Right renal pelvis (tissue), 4 donors: ENCODE results near the gene RPRD2. TPM values are rescaled to one million over a fixed set of nuclear protein-coding genes. Genes with fewer than 3 reads are reported as not detected.
"Not testable (repeated sequence)": the region's sequence is repeated elsewhere in the genome, so short reads cannot be mapped to it uniquely, and the experiment has no call there.

Experiments
- DNase-seq, 4 donors: peaks; one replicate each; pipeline ENCODE4 v3.0.0-alpha.2; 2013; ENCODE audit warnings: low read depth in 4 of 4, low spot score in 3 of 4, missing footprints in 1 of 4
- polyA plus RNA-seq, 4 donors: library from polyadenylated mRNA; unstranded; fragments of 120-200 nt; gene quantifications; one replicate each; pipeline ENCODE4 v1.2.1, GENCODE V29; 2013; ENCODE audit not compliant: insufficient read length in 4 of 4

Gene RPRD2
- polyA plus RNA-seq, 4 donors, result 50.0 to 57.7 (median 54.8) TPM

DNA sequence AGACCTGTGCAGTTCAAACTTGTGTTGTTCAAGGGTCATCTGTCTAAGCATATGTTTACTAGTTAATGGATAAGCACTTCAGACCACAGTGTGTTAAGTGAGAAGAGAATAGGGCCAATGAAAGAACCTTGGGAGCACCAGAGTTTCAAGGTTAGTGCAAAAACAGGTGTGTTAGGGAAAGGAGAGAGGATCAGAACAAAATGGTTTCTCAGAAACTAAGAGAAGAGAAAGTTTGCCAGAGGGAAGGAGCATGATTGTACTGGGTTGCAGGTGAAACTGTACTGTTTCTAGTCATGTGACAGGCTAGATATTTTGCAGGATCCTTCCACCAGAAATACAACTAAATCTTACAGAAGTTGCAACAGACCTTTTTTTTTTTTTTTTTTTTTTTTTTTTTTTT lies 23.3 kb downstream of the RPRD2 start:
- DNase-seq, result no peak

DNA sequence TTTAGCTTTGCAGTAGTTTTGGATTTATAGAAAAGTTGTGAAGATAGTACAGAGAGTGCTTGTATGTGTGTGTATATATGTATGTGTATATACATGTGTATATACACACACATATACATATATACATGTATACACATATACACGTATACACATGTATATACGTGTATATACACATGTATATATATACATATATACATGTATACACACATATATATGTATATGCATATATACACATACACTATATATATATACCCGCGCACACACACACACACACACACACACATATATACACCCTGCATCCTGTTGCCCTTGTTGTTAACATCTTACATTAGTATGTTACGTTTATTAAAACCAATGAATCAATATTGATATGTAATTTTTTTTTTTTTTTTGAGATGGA lies 24.3 kb downstream of the RPRD2 start:
- DNase-seq, result no peak

DNA sequence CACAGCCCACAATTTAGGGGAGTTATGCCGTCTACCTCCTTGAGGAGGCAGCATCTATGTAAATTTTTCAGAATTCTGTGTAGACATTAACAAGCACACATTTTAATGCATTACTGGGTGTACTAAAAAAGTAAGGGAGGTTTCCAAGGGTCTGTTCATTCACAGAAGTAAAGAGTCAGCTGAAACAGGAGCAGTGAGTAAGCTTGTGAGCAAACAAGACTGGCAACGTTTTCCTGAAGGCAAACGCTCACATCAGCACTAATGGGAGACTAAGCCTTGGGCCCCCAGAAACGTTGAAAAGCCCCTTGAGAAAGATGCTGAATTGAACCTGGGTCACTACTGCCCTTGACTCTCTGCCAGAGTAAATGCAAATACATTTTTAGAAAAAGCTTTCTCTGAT lies 25.7 kb downstream of the RPRD2 start:
- no peak for DNase-seq

DNA sequence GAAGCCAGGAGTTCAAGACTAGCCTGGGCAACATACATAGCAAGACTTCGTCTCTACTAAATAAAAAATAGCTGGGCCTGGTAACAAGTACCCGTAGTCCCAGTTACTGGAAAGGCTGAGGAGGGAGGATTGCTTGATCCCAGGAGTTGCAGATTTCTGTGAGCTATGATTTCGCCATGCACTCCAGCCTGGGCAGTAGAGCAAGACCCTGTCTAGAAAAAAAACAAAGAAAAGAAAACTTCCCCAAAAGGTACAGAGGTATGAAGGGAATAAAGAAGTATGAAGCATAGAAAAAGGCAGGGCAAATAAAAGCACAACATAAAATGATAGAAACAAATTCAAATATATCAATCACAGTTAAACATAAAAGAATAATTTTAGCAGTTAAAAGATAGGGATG lies 28.7 kb downstream of the RPRD2 start:
- no peak for DNase-seq

DNA sequence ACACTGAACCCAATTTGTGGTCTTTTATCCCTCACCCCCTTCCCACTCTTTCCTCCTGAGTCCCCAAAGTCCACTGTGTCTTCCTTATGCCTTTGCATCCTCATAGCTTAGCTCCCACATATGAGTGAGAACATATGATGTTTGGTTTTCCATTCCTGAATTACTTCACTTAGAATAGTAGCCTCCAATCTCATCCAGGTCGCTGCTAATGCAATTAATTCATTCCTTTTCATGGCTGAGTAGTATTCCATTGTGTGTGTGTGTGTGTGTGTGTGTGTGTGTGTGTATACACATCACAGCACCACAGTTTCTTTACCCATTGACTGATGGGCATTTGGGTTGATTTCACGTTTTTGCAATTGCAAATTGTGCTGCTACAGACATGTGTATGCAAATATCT lies 31.2 kb downstream of the RPRD2 start:
- not testable (repeated sequence) for DNase-seq

DNA sequence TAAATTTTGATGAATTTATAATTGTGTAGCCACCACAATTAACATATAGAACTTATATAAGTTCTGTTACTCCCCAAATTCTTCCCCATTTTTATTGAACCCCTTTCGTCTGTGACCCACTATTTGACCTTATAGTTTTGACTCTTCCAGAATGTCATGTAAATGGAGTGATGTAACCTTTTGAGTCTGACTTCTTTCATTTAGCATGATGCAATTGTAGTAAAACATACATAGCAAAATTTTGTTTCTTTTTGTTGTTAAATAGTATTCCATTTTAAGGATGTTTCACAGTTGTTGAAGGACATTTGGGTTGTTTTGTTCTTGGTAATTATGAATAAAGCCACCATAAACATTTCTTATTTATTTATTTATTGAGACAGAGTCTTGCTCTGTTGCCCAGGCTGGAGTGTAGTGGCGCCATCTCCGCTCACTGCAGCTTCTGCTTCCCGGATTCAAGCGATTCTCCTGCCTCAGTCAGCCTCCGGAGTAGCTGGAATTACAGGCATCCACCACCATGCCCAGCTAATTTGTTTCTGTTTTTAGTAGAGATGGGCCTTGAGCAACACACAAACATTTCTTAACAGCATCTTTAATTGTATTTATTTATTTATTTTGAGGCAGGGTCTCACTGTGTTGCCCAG lies 33.6 kb downstream of the RPRD2 start:
- no peak for DNase-seq

DNA sequence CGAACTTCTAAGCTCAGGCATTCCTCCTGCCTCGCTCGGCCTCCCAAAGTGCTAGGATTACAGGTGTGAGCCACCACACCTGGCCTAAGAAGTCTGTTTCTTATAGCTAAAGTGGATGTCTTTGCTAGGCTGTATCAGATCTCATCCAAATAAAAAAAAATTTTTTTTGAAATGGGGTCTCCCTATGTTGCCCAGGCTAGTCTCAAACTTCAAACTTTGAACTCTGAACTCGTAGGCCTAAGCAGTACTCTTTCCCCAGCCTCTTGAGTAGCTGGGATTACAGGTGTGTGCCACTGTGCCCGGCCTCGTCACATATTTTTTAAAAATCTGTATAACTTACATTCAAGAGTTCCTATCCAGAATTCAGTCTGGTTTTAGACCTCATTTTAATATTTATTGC lies 40.5 kb downstream of the RPRD2 start:
- no peak for DNase-seq

DNA sequence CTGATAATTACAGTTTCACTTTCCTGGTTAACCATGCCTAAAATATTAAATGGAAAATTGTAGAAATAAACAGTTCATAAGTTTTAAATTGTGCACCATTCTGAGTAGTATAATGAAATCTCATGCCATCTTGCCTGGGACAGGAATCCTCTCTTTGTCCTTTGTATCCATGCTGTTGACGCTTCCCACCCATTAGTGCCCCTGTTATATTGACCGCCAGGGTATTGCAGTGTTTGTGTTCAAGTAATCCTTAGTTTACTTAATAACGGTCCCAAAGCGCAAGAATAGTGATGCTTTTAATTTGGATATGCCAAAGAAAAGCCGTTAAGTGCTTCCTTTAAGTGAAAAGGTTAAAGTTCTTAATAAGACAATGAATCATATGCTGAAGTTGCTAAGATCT lies 41.7 kb downstream of the RPRD2 start:
- DNase-seq, result no peak

DNA sequence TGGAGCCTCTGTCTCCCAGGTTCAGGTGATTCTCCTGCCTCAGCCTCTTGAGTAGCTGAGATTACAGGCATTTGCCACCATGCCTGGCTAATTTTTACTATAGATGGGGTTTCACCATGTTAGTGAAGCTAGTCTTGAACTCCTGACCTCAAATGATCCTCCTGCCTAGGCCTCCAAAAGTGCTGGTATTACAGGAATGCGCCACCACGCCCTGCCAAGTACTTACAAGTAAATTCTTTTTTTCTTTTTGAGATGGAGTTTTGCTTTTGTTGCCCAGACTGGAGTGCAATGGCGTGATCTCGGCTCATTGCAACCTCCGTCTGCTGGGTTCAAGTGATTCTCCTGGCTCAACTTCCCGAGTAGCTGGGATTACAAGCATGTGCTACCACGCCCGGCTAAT lies 42.5 kb downstream of the RPRD2 start:
- DNase-seq, result no peak

DNA sequence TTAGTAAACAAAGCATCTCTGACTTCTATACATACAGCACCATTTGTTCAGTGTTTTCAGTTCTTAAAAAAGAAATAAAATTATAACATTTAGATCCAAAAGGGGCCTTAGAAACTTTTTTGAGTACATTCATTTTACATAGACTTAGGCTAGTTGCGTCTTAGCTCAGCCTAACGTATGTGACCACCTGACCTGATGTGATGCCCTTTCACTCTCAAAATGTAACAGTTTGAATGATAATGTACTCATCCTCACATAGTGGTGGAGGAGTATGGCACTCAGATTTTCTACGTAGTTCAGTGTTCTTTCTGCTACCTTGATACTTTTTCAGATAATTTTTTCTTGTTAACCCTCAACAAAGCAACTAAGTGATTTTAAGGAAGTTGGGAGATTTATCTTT lies 43.4 kb downstream of the RPRD2 start:
- DNase-seq, result no peak

DNA sequence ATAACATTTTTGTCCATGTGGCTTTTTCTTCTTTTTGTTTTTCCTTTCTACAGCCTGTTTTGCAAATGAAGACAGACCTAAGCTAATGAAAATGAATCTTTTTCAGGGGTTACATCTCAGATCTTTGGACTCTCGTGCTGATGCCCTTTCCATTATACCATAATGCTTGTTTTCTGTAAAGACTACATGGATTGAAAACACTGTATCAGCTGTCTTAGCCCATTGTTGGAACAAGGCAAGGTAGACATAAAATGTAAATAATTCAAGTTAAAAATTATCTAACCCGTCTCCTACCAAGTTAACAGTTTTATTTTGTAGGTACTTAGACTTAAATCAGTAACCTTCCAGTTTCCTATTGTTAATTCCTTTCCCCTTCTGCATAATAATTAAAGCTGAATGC lies 44.9 kb downstream of the RPRD2 start:
- no peak for DNase-seq

DNA sequence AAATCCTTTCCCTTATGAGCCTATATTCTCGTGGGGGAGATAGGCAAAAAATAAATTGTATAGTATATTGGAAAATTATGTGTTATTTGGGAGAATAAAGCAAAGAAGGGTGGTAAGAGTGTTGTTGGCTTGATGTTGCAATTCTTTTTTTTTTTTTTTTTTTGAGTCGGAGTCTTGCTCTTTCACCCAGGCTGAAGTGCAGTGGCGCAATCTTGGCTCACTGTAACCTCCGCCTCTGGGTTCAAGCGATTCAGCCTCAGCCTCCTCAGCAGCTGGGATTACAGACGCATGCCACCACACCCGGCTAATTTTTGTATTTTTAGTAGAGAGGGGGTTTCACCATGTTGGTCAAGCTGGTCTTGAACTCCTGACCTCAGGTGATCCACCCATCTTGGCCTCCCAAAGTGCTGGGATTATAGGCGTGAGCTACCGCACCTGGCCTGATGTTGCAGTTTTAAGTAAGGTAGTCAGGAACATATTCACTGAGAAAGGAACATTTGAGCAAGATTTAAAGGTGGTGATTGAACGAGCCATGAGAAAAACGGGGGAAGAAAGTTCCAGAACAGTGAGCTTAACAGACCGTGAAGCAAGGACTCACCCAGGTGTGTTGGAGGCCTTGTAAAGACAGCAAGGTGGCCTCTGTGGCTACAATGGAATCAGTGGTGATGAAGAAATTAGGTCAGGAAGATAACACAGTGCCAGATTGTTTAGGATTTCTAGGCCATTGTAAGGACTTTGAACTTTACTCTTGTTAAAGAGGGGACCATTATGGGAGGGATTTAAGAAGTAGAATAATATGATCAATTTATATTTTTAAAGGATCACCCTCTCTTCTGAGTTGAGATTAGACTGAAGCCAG lies 45.8 kb downstream of the RPRD2 start:
- no peak for DNase-seq

DNA sequence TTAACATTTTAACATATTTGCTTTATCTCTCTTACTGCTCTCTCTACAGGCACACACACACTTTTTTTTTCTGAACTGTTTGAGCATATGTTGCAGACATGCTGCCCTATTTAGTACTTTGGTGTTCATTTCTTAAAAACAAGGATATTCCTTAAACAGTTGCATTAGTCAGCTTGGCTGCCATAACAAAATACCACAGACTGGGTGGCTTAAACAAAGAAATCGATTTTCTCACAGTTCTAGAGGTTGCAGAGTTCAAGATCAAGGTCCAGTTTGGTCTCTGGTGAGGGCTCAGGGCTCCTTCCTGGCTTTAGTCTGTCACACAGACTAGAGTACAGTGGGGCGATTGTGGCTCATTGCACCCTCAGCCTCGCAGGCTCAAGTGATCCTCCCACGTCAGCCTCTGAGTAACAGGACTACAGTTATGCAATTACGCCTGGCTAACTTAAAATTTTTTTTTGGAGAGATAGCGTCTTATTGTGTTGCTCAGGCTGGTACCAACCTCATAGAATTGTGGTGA lies 46.7 kb downstream of the RPRD2 start:
- no peak for DNase-seq

DNA sequence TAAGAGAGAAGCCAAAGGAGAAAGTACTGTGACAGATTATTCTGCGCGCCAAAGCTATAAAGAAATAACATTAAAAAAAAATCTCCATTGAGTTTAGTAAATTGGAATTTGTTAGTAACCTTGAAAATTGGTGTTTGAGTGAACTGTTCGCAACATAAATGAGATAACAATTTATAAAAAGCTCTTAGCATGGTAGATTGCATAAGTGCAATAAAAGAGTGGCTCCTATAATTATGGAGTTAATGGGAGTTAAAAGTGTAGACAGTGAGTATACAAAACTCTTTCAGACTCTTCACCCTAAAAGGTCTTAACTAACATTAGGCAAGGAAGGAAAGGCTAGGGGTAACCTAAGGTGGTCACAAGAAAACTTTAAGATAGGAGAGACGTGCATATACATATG lies 50.6 kb downstream of the RPRD2 start:
- no peak for DNase-seq

DNA sequence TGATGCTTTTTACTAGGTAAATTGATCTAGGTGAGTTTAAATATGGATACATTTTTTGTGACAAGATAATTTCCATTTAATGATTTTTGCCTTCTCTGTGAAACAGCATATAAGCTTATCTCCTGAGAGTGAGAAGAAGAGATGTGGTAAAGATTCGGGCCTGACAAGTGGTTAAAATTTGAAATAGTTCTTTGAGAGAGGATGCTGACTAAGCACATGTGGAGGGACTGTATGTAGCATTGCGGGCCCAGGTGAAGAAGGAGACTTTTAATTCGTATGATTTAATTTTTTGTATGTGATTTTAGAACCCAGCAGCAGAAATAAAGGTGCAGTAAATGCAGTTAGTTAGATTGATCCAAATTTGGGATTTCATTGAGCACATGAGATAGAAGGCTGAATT lies 51.9 kb downstream of the RPRD2 start:
- DNase-seq, result no peak

DNA sequence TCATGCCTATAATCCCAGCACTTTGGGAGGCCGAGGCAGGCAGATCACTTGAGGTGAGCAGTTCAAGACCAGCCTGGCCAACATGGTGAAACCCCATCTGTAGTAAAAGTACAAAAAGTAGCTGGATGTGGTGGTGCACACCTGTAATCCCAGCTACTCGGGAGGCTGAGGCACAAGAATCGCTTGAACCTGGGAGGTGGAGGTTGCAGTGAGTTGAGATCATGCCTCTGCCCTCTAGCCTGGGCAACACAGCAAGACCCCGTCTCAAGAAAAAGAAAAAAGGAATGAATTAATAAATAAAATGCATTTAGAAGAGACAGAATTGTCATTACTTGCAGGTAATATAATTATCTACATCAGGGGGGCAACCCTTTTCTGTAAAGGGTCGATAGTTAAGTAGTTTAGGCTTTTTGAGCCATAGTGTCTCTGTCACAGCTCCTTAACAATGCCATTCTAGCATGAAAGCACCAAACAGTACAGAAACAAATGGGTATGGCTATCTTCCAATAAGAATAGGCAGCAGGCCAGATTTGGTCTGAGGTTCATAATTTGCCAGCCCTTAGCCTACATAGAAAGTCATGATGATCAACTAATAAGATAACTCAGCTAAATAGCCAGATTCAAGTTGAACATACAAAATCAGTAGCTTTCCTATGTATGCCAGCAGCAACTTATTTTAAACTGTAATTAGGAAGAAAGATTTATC lies 56.8 kb downstream of the RPRD2 start:
- DNase-seq, result no peak

DNA sequence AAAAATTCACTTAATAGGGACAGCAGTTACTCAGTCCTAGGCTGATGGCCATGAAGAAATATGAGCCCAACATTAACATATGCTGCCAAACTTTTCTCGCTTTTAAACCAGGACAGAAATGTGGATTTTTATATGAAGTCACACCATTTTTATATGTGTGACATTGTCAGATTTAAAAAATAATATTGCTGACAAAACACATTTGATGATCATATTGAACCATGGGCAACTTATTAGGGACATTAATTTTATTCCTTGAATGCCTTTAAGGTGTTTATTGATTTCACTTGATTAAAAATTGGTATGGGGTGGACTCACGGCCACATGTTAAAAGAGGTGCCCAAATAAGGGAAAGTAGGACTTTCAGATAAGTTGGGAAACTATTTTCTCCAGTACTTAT lies 58.6 kb downstream of the RPRD2 start:
- DNase-seq, result no peak

DNA sequence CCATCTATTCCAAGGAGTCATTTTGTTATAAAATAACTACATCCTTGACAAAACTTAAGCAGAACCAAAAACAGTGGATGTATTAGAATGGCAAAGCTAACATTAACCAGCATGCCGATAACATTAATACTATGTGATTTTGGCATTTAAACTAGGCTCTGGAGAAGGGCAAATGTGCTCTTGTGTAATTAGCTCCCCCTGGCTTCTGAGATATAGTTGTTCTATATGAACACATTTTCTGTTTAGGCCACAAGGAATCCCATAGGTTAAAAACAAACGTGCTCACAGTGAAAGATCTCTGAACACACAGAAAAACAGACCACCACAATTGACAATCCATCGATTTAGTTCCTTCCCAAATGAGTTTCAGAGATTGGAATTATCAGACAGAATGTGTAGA lies 65.9 kb downstream of the RPRD2 start:
- DNase-seq, result no peak

DNA sequence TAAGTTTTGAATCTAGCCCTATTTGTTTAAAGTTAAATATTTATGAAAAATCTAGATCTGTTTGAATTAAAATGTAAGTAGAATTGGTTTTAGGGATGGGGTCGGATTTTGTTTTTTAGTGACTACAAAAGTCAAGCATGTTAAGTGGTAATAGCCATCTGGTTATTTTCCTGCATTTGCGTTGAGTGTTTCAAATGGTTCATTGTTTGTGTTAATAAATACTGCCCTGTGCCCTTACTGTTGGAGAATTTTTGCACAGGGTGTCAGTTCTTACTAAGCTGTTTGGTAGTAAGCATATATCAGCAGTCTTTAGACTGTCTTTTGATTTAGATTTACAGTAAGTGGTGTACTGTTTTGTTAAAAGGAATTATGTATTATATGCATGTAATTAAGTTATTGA lies 77.2 kb downstream of the RPRD2 start:
- DNase-seq, result no peak

DNA sequence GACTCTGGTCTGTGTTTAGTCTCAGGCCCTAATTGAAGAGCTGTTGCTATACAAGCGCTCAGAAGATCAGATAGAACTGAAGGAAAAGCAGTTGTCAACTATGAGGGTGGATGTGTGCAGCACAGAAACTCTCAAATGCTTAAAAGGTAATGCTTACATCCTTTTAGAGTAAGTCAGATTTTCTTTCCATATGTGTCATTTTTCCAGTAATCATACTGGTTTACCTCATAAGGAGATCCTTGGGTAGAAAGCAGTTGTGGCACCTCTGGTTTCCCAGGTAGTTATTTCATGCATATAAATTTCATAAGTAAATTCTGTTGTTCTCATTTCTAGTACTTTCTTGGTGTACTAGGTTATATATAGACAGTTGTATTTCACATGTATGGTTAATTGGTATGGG lies 80.3 kb downstream of the RPRD2 start:
- DNase-seq, result no peak

DNA sequence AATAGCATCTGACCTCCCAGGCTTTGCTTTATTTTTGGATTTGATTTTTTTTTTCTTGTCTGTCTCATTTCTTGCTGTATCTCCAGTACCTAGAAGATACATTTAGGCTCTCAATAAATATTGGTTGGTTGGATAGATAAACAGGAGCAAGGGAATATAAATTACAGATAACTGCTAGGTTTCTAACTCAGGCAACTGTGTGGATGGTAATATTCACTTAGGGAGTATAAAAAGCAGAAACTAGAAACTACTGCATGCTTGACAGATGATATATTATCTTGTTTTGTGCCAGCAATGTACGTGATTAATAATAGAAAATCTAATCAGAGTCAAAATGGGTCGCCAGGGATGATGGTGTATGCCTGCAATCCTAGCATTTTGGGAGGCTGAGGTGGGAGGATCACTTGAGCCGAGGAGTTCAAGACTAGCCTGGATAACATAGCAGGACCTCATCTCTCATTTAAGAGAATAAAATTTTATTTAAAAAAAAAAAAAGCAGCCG lies 92.2 kb downstream of the RPRD2 start:
- no peak for DNase-seq
